K562 (cell line): Measurements from ENCODE around the gene EPHB4. TPM values are rescaled to one million over a fixed set of nuclear protein-coding genes. Genes with fewer than 3 reads are reported as not detected.

ENCODE experiments used
- CBFA2T3 ChIP-seq: fragments of 450-650 bp; IDR thresholded peaks from 2 replicates; pipeline ENCODE4 v1.6.1; 2017
- CREB3L1 ChIP-seq: fragments of 450-650 bp; IDR thresholded peaks from 2 replicates; pipeline ENCODE4 v1.6.1; 2014; ENCODE audit warnings: low read depth, mild to moderate bottlenecking, moderate library complexity, borderline replicate concordance
- E2F6 ChIP-seq, 2 experiments: IDR thresholded peaks; 2 replicates each; pipeline ENCODE4 v1.6.1; 2011; ENCODE audit warnings: borderline replicate concordance in 1 of 2, control low read depth in 1 of 2, low read depth in 1 of 2, low read length in 1 of 2, mild to moderate bottlenecking in 1 of 2, mixed read lengths in 1 of 2, moderate library complexity in 1 of 2; ENCODE audit not compliant: insufficient read depth in 1 of 2, insufficient read length in 1 of 2, poor library complexity in 1 of 2, severe bottlenecking in 1 of 2; ENCODE audit errors: extremely low read depth in 1 of 2
- HDAC1 ChIP-seq, 2 experiments: fragments of 450-650 bp; IDR thresholded peaks; 2 replicates each; pipeline ENCODE4 v1.6.1; 2016 to 2017; ENCODE audit warnings: inconsistent platforms in 1 of 2, mild to moderate bottlenecking in 1 of 2, moderate library complexity in 1 of 2
- HLTF ChIP-seq: fragments of 450-650 bp; IDR thresholded peaks from 2 replicates; pipeline ENCODE4 v1.6.1; 2016
- PPARD ChIP-seq: fragments of 250-450 bp; sonication (Bioruptor Pico); IDR thresholded peaks from 2 replicates; pipeline ENCODE4 v1.8.0; 2022; ENCODE audit warnings: inconsistent platforms, mild to moderate bottlenecking, moderate library complexity
- RB1 ChIP-seq: fragments of 450-650 bp; IDR thresholded peaks from 2 replicates; pipeline ENCODE4 v1.6.1; 2017; ENCODE audit warnings: low read depth, mild to moderate bottlenecking
- SIX5 ChIP-seq, 2 experiments: IDR thresholded peaks; 2 replicates each; pipeline ENCODE4 v1.6.1; 2011; ENCODE audit warnings: low read length in 2 of 2, borderline replicate concordance in 1 of 2, low read depth in 1 of 2, mild to moderate bottlenecking in 1 of 2, moderate library complexity in 1 of 2; ENCODE audit not compliant: insufficient read depth in 1 of 2
- SMAD1 ChIP-seq: fragments of 150-350 bp; IDR thresholded peaks from 2 replicates; pipeline ENCODE4 v1.6.1; 2014; ENCODE audit warnings: low read length, low read depth; ENCODE audit not compliant: partially characterized antibody
- TEAD2 ChIP-seq: fragments of 450-650 bp; IDR thresholded peaks from 2 replicates; pipeline ENCODE4 v1.6.1; 2016; ENCODE audit warnings: missing genetic modification characterization, control low read depth, missing compliant biosample characterization
- TFE3 ChIP-seq: fragments of 450-650 bp; formaldehyde crosslinking; IDR thresholded peaks from 2 replicates; pipeline ENCODE4 v1.4.0; 2020; ENCODE audit warnings: mild to moderate bottlenecking, mixed read lengths
- ZNF134 ChIP-seq: fragments of 250-450 bp; sonication (Bioruptor Pico); conservative IDR thresholded peaks from 2 replicates; pipeline ENCODE4 v1.4.0; 2020
- ZNF174 ChIP-seq: fragments of 250-450 bp; sonication (Bioruptor Pico); IDR thresholded peaks from 2 replicates; pipeline ENCODE4 v1.4.0; 2020; ENCODE audit warnings: mild to moderate bottlenecking
- ZNF175 ChIP-seq: fragments of 200-800 bp; sonication (Bioruptor generic); IDR thresholded peaks from 2 replicates; pipeline ENCODE4 v1.6.1; 2016; ENCODE audit warnings: low read depth, mild to moderate bottlenecking, missing genetic modification characterization, missing compliant biosample characterization
- ZNF592 ChIP-seq: fragments of 450-650 bp; IDR thresholded peaks from 2 replicates; pipeline ENCODE4 v1.6.1; 2017; ENCODE audit warnings: antibody characterized with exemption, mild to moderate bottlenecking
- ZNF740 ChIP-seq, 3 experiments: fragments of 200-800 bp in 1 of 3; sonication (Bioruptor generic) in 1 of 3; sonication (generic) in 1 of 3; formaldehyde crosslinking in 1 of 3; IDR thresholded peaks; 2 replicates each; pipeline versions ENCODE4 v1.6.1 to v1.8.0; 2016 to 2022; ENCODE audit warnings: mild to moderate bottlenecking in 2 of 3, missing compliant biosample characterization in 2 of 3, missing genetic modification characterization in 2 of 3, missing genetic modification reagents in 1 of 3
- ZNF77 ChIP-seq: fragments of 250-450 bp; sonication (Bioruptor Pico); IDR thresholded peaks from 2 replicates; pipeline ENCODE4 v1.5.0; 2020
- ZNF785 ChIP-seq: fragments of 250-450 bp; sonication (Bioruptor Pico); IDR thresholded peaks from 2 replicates; pipeline ENCODE4 v1.4.0; 2020; ENCODE audit warnings: mild to moderate bottlenecking
- polyA plus RNA-seq, 8 experiments: library from polyadenylated mRNA; depleted of rRNA in 4 of 8; stranded (reverse) in 5 of 8; unstranded in 3 of 8; fragments of >200 nt; fragmentation: Nextera tagmentation in 2 of 8; fragmentation: Illumina TruSeq in 1 of 8; extraction: Ambion mirVana in 2 of 8; extraction: Trizol in 1 of 8; gene quantifications; 2 replicates each; pipeline versions ENCODE4 v1.2.1 to v1.2.3, GENCODE V29; 2011 to 2014; ENCODE audit warnings: inconsistent platforms in 1 of 8, missing spikeins in 1 of 8
- total RNA-seq, 7 experiments: library from RNA; depleted of rRNA in 6 of 7; stranded (reverse); fragments of >200 nt in 6 of 7; fragmentation: Illumina TruSeq in 2 of 7; extraction: Trizol in 2 of 7; gene quantifications; 2 replicates each; pipeline versions ENCODE4 v1.2.1 to v1.2.3, GENCODE V29; 2011 to 2021; ENCODE audit warnings: low replicate concordance in 1 of 7

EPHB4 gene
- total and polyA plus RNA-seq, 9 of the 15 experiments (the other 6 are each of a cell fraction or from before 2014, with no cell fraction given), result 1.2 to 82.1 (median 37.9) TPM

- peak in 1 of 2 experiments; percentile 8 for TF ChIP-seq E2F6 (IDR thresholded peaks at IDR 0.05; ENCODE audit: borderline replicate concordance in 1 of 2, extremely low read depth in 1 of 2, insufficient read depth in 1 of 2, insufficient read length in 1 of 2, low read depth in 1 of 2, low read length in 1 of 2, poor library complexity in 1 of 2, severe bottlenecking in 1 of 2)
- no peak for TF ChIP-seq PPARD (CRISPR knock-in tag)
- TF ChIP-seq ZNF592, result peak; percentile 61
- no peak for TF ChIP-seq ZNF174
- peak; percentile 97 for TF ChIP-seq ZNF740 (CRISPR knock-in tag; IDR thresholded peaks at IDR 0.05)
- TF ChIP-seq ZNF740 (tag; IDR thresholded peaks at IDR 0.05), result no peak
- TF ChIP-seq ZNF785 (CRISPR knock-in tag), result no peak
- TF ChIP-seq HLTF, result no peak
- TF ChIP-seq RB1, result no peak
- no peak for TF ChIP-seq SMAD1
- no peak for TF ChIP-seq TEAD2 (tag)
- TF ChIP-seq CREB3L1, result peak; percentile 49; the same call in 1 of the 2 replicates
- peak; percentile 97 for TF ChIP-seq CBFA2T3
- TF ChIP-seq TFE3 (CRISPR knock-in tag), result no peak
- no peak for TF ChIP-seq ZNF77 (CRISPR knock-in tag)
- TF ChIP-seq ZNF134 (CRISPR knock-in tag), result no peak
- TF ChIP-seq HDAC1 (IDR thresholded peaks at IDR 0.05), result 0 out of 4 replicates have a peak, but pooled peaks of 1 of the 2 experiments have one; percentile 39
- TF ChIP-seq ZNF175 (CRISPR knock-in tag), result no peak
- no peak for TF ChIP-seq SIX5 (IDR thresholded peaks at IDR 0.05; ENCODE audit: borderline replicate concordance in 1 of 2, insufficient read depth in 1 of 2, low read depth in 1 of 2, low read length in 2 of 2)
These were observed 1.9 kb upstream of the EPHB4 start (continued) for GRCh38 chr7:100829150-100829716.
